Lung (tissue), 12 donors: ENCODE measurements around the gene EGFLAM. TPM values are rescaled to one million over a fixed set of nuclear protein-coding genes. Genes with fewer than 3 reads are reported as not detected.

Experiments
- ATAC-seq: fragments of 200-7000 bp; cut with Tn5 transposase; one replicate; pipeline ENCODE4 v1.9.1; 2020; ENCODE audit warnings: moderate number of reproducible peaks; ENCODE audit not compliant: insufficient read depth, low FRiP score
- DNase-seq, 3 donors: peaks; one replicate each; pipeline ENCODE4 v3.0.0-alpha.2; 2013 to 2017
- H3K27ac ChIP-seq, 2 donors: one replicate each; pipeline ENCODE4 v1.5.1; 2013; ENCODE audit warnings: mild to moderate bottlenecking in 2 of 2, moderate library complexity in 2 of 2, control low read depth in 1 of 2, inconsistent platforms in 1 of 2, low read depth in 1 of 2, low read length in 1 of 2
- H3K27me3 ChIP-seq, 3 donors: one replicate each; pipeline ENCODE4 v1.5.1; 2013; ENCODE audit warnings: low read length in 2 of 3; ENCODE audit not compliant: control insufficient read depth in 3 of 3, insufficient read depth in 3 of 3
- H3K36me3 ChIP-seq, 4 donors: one replicate each; pipeline ENCODE4 v1.5.1; 2013; ENCODE audit warnings: low read length in 4 of 4, mild to moderate bottlenecking in 1 of 4, moderate library complexity in 1 of 4; ENCODE audit not compliant: control insufficient read depth in 4 of 4, insufficient read depth in 4 of 4
- H3K4me1 ChIP-seq, 5 donors: one replicate each; pipeline ENCODE4 v1.5.1; 2013; ENCODE audit warnings: low read length in 5 of 5, mild to moderate bottlenecking in 2 of 5, moderate library complexity in 1 of 5; ENCODE audit not compliant: control insufficient read depth in 5 of 5, insufficient read depth in 5 of 5
- H3K4me3 ChIP-seq: one replicate; pipeline ENCODE4 v1.5.1; 2013; ENCODE audit warnings: mild to moderate bottlenecking, control low read depth, moderate library complexity
- H3K9ac ChIP-seq, 2 donors: one replicate each; pipeline ENCODE4 v1.5.1; 2013; ENCODE audit warnings: low read length in 2 of 2, control low read depth in 1 of 2; ENCODE audit not compliant: insufficient read depth in 1 of 2
- H3K9me3 ChIP-seq, 4 donors: one replicate each; pipeline ENCODE4 v1.5.1; 2013; ENCODE audit warnings: low read length in 3 of 4, mild to moderate bottlenecking in 1 of 4, moderate library complexity in 1 of 4; ENCODE audit not compliant: control insufficient read depth in 4 of 4, insufficient read depth in 3 of 4
- CTCF ChIP-seq: IDR thresholded peaks from 2 replicates; pipeline ENCODE4 v1.5.1; 2012; ENCODE audit warnings: mild to moderate bottlenecking; ENCODE audit errors: control extremely low read depth, extremely low read depth
- WGBS, 2 donors: extraction: QIAGEN DNeasy Blood & Tissue Kit; methylation state at CpG; one replicate each; pipeline ENCODE4 v1.1.7; 2013; 5-methylcytosine and 5-hydroxymethylcytosine counted together
- polyA plus RNA-seq, 2 donors: library from polyadenylated mRNA; stranded (reverse); fragments of 200-250 nt; gene quantifications; one replicate each; pipeline ENCODE4 v1.2.1, GENCODE V29; 2013
- total RNA-seq, 2 donors: library from RNA; depleted of rRNA in 1 of 2; stranded (reverse); fragments of >200 nt in 1 of 2; gene quantifications; one replicate each; pipeline ENCODE4 v1.2.1, GENCODE V29; 2014 to 2021
- donor health status: control.
- donor health status: control.
- donor health status: Bipolar disorder and iron deficiency.
- donor health status: healthy.
- donor health status: DM: yes; HTN: yes; CAD: no.

EGFLAM gene
- total and polyA plus RNA-seq, 4 donors: 0.41 to 7.6 (median 1.3) TPM

GRCh38 chr5:38404667-38405276 is 146.4 kb downstream of the EGFLAM start:
- no peaks in the 10 kb centered on the region for H3K36me3 ChIP-seq
- no peak for TF ChIP-seq CTCF
- no peak overlapping the region for H3K4me3 ChIP-seq
- peaks cover 0 to 4% (median 0%) of the 10 kb centered on the region in 4 donors for H3K9me3 ChIP-seq
- no peak overlapping the region for H3K27ac ChIP-seq
- peaks cover 0 to 2% (median 0%) of the 10 kb centered on the region in 3 donors for H3K27me3 ChIP-seq
- ATAC-seq (no peak), DNase-seq (peak in 1 of 3 donors; percentile 10)
- peaks cover 0 to 2% (median 0%) of the 10 kb centered on the region in 5 donors for H3K4me1 ChIP-seq
- 46 to 55% methylated on average over 4 of the region's 4 CpGs for WGBS, 2 donors
- H3K9ac ChIP-seq: no peak overlapping the region

GRCh38 chr5:38408446-38409198 is 150.3 kb downstream of the EGFLAM start:
- H3K27me3 ChIP-seq: peaks cover 0 to 2% (median 0%) of the 10 kb centered on the region in 3 donors
- WGBS, 2 donors: 81 to 82% methylated on average over 9 of the region's 9 CpGs
- peaks cover 0 to 4% (median 0%) of the 10 kb centered on the region in 4 donors for H3K9me3 ChIP-seq
- no peak for TF ChIP-seq CTCF
- H3K27ac ChIP-seq: no peak overlapping the region
- no peak for ATAC-seq
- no peak overlapping the region for H3K9ac ChIP-seq
- H3K4me1 ChIP-seq: peaks cover 0 to 2% (median 0%) of the 10 kb centered on the region in 5 donors
- no peaks in the 10 kb centered on the region for H3K36me3 ChIP-seq
- DNase-seq: no peak
- H3K4me3 ChIP-seq: no peak overlapping the region

GRCh38 chr5:38410304-38410990 is 152.1 kb downstream of the EGFLAM start:
- no peak for ATAC-seq
- 82 to 88% methylated on average over 7 of the region's 7 CpGs for WGBS, 2 donors
- no peak for TF ChIP-seq CTCF

More at GRCh38 chr5:38410304-38410990, 152.1 kb downstream of the EGFLAM start:
- Histone ChIP-seq H3K27ac (no peak overlapping the region), H3K4me3 (no peak overlapping the region), H3K27me3 (peaks cover 0 to 2% (median 0%) of the 10 kb centered on the region in 3 donors), H3K9me3 (peaks cover 0 to 6% (median 0%) of the 10 kb centered on the region in 4 donors), H3K36me3 (no peaks in the 10 kb centered on the region), H3K4me1 (peaks cover 0 to 2% (median 0%) of the 10 kb centered on the region in 5 donors), H3K9ac (no peak overlapping the region)
- no peak for DNase-seq
